LNCAP (cell line): ENCODE measurements around the gene ADCY3.

Experiments
- CTCF ChIP-seq: fragments of 450-650 bp; IDR thresholded peaks from 2 replicates; pipeline ENCODE4 v1.5.1; 2017; ENCODE audit warnings: mild to moderate bottlenecking

ADCY3 gene

GRCh38 chr2:24771764-24772586, 148.1 kb downstream of the ADCY3 start:
- TF ChIP-seq CTCF = no peak

GRCh38 chr2:24771061-24771460, 149.0 kb downstream of the ADCY3 start:
- TF ChIP-seq CTCF = no peak
